Stimulated activated CD4-positive, alpha-beta T cell treated with anti-CD3 and anti-CD28 coated beads, Interleukin-4, amount 100 ng/mL, for 48 hours (primary cell): ENCODE measurements around the gene TWIST1.

Experiments
- DNase-seq, 2 donors: peaks; one replicate each; pipeline ENCODE4 v3.0.0-alpha.2; 2020; ENCODE audit warnings: low read depth in 2 of 2

TWIST1 gene

DNA sequence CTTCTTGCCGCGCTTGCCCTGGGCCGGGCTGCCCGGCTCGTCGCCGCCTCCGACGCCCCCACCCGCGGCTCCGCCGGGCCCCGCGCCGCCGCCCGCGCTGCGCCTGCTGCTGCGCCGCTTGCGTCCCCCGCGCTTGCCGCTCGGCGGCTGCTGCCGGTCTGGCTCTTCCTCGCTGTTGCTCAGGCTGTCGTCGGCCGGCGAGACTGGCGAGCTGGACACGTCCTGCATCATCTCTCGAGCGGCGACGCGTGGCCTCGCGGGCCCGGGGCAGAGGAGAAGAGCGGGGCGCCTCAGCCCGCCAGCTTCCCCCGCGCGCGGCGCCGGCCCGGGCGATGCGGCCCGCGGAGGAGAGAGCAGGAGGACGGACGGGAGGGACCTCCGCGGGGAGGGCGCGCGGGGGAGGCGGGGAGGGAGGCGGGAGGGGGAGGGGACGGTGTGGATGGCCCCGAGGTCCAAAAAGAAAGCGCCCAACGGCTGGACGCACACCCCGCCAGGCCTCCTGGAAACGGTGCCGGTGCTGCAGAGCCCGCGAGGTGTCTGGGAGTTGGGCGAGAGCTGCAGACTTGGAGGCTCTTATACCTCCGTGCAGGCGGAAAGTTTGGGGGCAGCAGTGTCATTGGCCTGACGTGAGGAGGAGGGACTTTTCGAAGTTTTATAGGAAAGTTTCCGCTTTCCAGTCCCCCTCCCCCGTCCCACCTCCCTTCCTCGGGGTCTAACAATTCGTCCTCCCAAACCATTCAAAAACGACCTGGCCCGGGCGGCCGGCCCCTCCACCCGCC, at the start of gene TWIST1:
Gene TWIST1, minus strand, starts transcription at position 546 of the 779 bp plus-strand sequence. Its CDS starts 315 bp downstream, at position 231.
- DNase-seq = no peak

GRCh38 chr7:19161671-19162070, 44.2 kb upstream of the TWIST1 start:
- no peak for DNase-seq

DNA sequence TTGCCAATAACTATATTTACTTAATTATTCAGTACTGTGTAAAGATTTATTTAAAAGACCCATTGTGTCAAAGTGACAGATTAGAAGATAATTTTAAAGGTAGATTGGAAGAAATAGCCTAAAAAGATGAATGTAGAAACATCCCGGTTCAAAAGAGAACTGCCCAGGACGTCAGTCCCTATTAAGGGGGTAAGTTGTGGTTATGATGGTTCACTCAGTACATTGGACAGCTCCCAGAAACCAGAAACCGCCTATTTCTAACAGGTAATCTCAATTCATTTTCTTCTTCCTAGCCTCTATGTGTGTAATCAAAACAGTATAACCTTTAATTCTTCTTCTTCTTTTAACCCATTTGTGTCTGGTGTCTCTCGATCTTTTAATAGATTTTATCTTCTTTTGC, 29.3 kb upstream of the TWIST1 start:
- DNase-seq = no peak

GRCh38 chr7:19145434-19146115, 28.1 kb upstream of the TWIST1 start:
- no peak for DNase-seq

GRCh38 chr7:19144661-19145433, 27.4 kb upstream of the TWIST1 start, which contains the start of gene FERD3L:
Gene FERD3L, minus strand, starts transcription at chr7:19145421. Its CDS starts 59 bp downstream, at chr7:19145362.
- no peak for DNase-seq

DNA sequence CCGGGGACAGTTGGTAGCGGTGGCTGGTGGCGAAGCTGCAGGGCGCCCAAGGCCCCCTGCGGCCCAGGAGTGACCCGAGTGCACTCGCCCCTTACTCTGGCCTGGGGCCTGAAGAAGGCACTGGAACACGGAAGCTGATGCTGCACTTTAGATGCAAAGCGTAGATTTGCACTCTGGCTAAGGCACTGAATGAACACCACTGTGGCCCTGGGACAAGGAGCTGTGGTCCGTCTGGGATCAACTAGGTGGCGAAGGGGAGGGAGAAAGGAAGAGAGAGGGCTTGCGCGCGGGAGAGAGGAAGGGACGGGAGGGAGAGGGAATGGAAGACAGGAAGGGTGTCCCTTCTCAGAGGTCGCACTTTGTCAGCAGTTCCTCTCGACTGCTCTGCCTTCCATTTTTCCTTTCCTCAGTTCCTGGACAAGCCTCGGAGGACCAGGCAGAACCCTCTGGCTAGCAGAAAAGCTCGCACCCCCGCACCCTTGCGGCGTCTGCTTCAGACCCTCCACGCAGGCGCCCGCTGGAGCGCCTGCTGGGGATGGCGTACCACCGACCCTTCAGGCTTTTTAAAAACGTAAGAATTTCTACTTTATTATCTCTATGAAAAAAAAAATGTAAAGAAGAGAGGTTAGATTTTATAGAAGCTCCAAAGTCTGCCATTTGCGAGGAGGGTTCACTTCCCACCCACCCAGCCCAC, 26.6 kb upstream of the TWIST1 start:
- no peak for DNase-seq

- DNase-seq = no peak
Observed at GRCh38 chr7:19139706-19140327, 22.4 kb upstream of the TWIST1 start.

- no peak for DNase-seq
Observed at GRCh38 chr7:19133886-19134285, 16.4 kb upstream of the TWIST1 start.

- DNase-seq = no peak
Observed at GRCh38 chr7:19133390-19133789, 16.0 kb upstream of the TWIST1 start.

DNA sequence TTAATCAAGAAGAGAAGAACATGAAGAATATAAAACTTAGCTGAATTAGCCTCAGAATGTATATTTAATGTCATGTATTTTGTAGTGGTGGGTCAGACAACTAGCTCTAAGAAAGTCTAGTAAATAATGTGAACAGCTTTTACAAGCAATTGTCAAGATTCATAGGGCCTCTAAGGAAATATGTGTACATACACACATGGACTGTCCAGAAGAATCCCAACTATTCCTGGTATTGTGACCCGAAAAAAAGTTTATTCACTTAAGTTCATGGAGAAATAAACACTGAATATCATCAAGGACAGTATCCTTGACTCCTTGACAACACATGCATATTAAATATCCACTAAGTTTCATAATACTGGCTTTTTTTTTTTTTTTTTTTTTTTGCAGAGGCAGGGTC, 11.4 kb upstream of the TWIST1 start:
- DNase-seq = no peak

GRCh38 chr7:19121977-19122588, 4.6 kb upstream of the TWIST1 start:
- no peak for DNase-seq

- no peak for DNase-seq
Observed at GRCh38 chr7:19119870-19120486, 2.5 kb upstream of the TWIST1 start.

- DNase-seq = no peak
Observed at GRCh38 chr7:19119372-19119771, 1.9 kb upstream of the TWIST1 start.

GRCh38 chr7:19118636-19119371, 1.4 kb upstream of the TWIST1 start:
- DNase-seq = no peak

DNA sequence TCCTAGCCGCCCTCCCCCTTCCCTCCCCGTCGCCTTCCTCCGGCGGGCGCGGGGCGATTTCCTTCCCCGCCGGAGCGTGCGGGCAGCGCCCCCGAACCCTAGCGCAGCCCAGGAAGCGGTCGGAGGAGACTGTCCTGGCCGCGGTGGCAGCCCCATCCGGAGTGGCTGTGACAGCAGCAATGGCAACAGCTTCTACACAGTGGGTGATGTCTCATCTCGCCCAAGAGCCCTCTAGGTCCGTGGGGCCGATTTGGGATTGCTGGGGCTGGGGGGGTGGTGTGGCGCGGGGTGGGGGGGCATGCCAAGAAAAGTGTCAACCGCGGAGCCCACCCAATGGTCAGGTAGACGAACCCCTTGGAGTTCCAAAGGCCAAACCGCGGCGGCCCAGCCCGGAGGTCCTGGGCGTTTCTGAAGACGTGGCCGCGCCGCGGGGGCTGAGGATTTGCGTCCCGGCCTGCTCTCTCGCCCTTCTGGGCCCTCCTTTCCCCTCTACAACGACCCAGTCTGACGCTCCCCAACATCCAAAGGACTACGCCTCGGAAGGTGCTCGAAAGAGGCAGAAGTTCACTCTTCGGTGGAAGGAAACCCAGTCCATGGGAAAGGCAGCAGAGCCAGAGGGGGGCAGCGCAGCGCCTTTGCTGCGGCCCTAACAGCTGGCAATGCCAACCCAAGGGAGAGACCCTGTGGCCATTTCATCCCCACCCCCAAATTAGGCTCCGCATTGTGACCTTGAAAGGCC, 603 bp upstream of the TWIST1 start:
- no peak for DNase-seq

DNA sequence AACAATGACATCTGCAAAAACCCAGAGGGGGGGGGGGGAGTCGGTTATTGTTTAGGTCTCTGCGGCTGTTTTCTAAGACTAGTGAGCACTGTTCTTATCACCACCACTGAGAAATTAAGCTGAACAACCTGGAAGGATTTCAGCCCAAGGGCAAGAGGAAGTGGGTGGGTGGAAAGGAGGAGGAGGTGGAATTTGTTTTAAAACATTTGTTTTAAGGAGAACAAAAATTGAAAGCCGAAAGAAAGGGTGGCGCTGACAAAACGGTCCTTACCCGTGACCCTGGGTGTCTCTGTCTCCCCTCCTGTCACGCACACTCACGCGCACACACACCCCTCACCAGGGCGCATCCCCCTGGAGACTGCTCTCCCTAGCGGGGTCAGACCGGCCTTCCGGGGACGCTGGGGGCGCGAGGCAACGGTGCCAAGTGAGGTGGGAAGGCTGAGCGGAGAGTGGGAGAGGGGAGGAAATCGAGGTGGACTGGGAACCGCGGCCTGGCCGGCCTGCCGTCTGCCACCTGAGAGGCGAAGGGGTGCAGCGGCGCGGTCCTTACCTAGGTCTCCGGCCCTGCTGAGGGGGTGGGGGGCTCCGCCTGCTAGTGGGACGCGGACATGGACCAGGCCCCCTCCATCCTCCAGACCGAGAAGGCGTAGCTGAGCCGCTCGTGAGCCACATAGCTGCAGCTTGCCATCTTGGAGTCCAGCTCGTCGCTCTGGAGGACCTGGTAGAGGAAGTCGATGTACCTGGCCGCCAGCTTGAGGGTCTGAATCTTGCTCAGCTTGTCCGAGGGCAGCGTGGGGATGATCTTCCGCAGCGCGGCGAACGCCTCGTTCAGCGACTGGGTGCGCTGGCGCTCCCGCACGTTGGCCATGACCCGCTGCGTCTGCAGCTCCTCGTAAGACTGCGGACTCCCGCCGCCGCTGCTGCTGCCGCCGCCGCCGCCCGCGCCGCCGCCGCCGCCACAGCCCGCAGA, 1.0 kb downstream of the TWIST1 start:
- DNase-seq = no peak

DNA sequence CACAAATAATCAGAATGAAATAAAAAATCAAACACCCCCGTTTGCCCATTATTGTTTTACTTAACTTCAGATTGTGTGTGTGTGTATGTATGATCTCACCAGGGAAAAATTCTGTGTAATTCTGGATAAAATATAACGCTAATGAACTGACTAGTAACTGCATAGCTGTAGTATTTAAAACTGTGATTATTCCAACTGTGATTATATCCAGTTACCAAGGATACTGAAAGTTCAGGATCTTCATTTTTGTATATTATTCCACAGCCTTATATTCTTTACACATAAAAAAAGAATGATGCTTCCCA, 2.9 kb downstream of the TWIST1 start:
- DNase-seq = no peak
